ENCODE data around the gene SLC12A7. TPM values are rescaled to one million over a fixed set of nuclear protein-coding genes. Genes with fewer than 3 reads are reported as not detected.

Gene SLC12A7
- total and polyA plus RNA-seq, 7 donors = 2.3 to 22.0 (median 4.5) TPM

DNA sequence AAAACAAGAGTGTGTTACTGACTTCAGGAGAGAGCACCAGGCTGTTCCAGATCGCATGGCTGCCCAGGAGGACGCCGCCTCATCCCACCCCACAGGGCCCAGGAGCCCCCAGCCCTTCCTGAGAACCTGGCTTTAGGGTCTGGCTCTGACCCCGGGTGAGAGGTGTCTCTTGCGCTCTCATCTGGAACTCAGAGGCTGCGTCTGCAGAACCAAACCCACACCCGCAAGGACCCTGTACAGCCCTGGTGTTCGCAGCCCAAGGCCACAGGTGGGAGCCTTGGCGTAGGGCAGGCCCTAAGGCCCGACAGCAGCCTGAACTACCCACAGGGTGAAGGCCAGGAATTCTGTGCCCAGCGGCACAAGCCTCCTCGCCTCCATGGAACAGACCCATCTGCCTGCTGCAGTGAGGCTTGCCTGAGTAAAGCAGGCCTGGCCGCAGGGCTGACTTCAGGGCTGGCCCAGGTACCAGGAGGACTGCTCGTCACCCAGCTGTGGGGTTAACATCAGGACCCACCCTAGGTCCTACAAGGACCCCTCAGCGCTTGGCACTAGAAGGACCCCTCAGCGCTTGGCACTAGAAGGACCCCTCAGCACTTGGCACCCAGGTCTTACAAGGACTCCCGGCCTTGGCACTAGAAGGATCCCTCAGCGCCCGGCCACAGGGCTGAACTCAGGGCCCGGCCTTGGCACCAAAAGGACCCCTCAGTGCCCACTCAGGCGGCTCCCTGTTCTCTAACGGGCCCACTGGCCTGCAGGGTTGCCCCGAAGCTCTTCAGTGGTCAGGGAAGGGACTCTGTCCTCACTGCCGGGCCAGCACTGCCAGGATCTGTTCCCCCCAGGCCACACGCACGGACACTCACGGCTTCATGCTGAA, 55.0 kb downstream of the SLC12A7 start:
- Histone ChIP-seq H3K36me3 (ENCODE audit: insufficient read depth in 1 of 2, low read depth in 1 of 2) (peaks cover 0 to 14% of the 10 kb centered on the region in 2 donors), H3K4me1 (no peaks in the 10 kb centered on the region), H3K27ac (no peak overlapping the region), H3K9me3 (no peaks in the 10 kb centered on the region), H3K4me3 (no peak overlapping the region), H3K27me3 (ENCODE audit: insufficient read depth in 3 of 3, low read length in 2 of 3) (peaks cover 0 to 8% (median 0%) of the 10 kb centered on the region in 3 donors)
- intact Hi-C loops (cut with DNase I) = no loop called here
- ATAC-seq = no peak
- 94 to 95% (median 95%) methylated on average over 26 to 27 of the region's 27 CpGs for WGBS, 3 donors
- DNase-seq = peak; percentile 4 to 36
- TF ChIP-seq, protein P1, sequence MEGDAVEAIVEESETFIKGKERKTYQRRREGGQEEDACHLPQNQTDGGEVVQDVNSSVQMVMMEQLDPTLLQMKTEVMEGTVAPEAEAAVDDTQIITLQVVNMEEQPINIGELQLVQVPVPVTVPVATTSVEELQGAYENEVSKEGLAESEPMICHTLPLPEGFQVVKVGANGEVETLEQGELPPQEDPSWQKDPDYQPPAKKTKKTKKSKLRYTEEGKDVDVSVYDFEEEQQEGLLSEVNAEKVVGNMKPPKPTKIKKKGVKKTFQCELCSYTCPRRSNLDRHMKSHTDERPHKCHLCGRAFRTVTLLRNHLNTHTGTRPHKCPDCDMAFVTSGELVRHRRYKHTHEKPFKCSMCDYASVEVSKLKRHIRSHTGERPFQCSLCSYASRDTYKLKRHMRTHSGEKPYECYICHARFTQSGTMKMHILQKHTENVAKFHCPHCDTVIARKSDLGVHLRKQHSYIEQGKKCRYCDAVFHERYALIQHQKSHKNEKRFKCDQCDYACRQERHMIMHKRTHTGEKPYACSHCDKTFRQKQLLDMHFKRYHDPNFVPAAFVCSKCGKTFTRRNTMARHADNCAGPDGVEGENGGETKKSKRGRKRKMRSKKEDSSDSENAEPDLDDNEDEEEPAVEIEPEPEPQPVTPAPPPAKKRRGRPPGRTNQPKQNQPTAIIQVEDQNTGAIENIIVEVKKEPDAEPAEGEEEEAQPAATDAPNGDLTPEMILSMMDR (IDR thresholded peaks at IDR 0.05) = no peak

DNA sequence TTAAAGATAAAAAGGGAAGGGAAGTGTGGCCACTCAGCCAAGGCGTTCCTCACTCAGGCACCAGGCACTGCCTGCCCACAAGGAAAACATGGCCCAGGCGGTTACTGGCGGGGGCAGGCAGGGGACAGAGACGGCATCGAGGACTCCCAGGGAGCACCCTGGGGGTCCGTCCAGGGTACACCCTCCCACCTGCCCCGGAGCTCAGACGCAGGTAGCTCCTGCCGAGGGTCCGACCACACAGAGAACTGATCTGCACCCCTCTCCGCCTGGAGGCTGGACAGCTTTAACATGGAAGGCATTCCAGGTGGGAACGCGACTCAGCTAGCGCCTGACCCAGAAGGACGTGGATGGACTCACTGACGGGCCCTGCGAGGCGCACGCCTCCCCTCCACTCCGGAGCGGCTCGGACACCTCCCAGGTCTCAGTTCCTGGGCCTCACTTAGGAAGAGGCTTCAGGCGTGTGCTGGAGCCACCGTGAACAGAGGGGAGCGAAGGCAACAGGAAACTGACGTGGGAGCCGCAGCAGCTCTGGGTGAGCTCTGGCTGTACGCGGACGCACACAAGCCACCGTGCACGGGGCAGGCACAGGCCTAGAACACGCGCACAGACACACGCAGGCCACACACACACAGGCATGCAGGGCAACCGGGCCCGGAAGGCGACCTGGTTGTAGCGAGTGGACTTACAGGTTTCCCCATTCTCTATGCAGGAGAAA, 55.8 kb downstream of the SLC12A7 start:
- Histone ChIP-seq H3K9me3 (no peaks in the 10 kb centered on the region), H3K27me3 (ENCODE audit: insufficient read depth in 3 of 3, low read length in 2 of 3) (peaks cover 0 to 16% (median 0%) of the 10 kb centered on the region in 3 donors), H3K27ac (no peak overlapping the region), H3K4me3 (no peak overlapping the region), H3K36me3 (ENCODE audit: insufficient read depth in 1 of 2, low read depth in 1 of 2) (peaks cover 0 to 14% of the 10 kb centered on the region in 2 donors), H3K4me1 (no peaks in the 10 kb centered on the region)
- TF ChIP-seq, protein P1 (IDR thresholded peaks at IDR 0.05) = no peak
- ATAC-seq (no peak), DNase-seq (peak; percentile 11 to 56)
- intact Hi-C loops (cut with DNase I) = no loop called here
- WGBS, 3 donors = 93 to 95% (median 94%) methylated on average over 39 of the region's 39 CpGs

DNA sequence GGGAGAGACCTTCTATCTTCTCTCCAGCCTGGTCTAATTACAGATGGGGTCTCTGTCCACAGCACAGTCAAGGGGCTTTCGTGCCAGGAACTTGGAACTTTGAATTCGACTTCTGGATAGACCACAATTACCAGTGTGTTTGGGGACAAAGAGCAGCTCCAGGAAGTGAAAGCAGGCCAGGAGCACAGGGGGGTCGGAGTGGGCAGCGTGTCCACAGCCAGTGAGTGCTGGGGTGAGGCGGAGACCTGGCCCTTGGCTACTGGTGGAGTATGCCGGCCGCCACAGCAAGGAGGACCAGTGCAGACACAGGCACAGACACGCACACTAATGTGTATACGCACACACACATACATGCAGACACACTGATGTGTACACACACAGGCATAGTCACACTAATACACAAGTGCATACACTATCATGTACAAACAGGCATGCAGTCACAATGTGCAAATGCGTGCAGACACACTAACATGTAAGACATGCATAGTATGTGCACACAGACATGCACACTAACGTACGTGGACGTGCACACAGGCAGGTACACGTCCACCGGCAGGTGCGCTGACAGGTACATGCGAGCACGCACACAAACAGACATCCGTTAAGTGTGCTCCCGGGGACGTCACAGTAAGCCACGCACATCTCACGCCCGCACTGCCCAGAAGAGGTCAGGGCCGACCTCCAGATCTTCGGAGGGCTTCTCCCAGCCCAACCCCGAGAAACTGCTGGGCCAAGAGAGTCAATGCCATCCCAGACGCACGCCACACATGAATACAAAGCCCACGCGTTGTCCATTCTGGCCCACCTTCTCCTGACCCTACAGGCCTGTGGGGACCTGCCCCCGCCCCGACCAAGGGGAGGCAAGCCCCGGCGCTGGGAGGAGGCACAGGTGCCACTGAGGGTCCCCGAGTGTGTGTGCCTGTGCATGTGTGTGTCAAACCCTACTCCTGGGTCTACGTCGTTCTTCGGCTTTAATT, 56.8 kb downstream of the SLC12A7 start:
- ATAC-seq (no peak), DNase-seq (peak; percentile 10 to 36)
- intact Hi-C loops (cut with DNase I) = no loop called here
- 88 to 92% (median 91%) methylated on average over 39 of the region's 39 CpGs for WGBS, 3 donors
- Histone ChIP-seq H3K36me3 (ENCODE audit: insufficient read depth in 1 of 2, low read depth in 1 of 2) (peaks cover 0 to 11% of the 10 kb centered on the region in 2 donors), H3K9me3 (no peaks in the 10 kb centered on the region), H3K27ac (no peak overlapping the region), H3K4me1 (no peaks in the 10 kb centered on the region), H3K27me3 (ENCODE audit: insufficient read depth in 3 of 3, low read length in 2 of 3) (peaks cover 0 to 26% (median 0%) of the 10 kb centered on the region in 3 donors), H3K4me3 (no peak overlapping the region)
- TF ChIP-seq, protein P1 (IDR thresholded peaks at IDR 0.05) = no peak

DNA sequence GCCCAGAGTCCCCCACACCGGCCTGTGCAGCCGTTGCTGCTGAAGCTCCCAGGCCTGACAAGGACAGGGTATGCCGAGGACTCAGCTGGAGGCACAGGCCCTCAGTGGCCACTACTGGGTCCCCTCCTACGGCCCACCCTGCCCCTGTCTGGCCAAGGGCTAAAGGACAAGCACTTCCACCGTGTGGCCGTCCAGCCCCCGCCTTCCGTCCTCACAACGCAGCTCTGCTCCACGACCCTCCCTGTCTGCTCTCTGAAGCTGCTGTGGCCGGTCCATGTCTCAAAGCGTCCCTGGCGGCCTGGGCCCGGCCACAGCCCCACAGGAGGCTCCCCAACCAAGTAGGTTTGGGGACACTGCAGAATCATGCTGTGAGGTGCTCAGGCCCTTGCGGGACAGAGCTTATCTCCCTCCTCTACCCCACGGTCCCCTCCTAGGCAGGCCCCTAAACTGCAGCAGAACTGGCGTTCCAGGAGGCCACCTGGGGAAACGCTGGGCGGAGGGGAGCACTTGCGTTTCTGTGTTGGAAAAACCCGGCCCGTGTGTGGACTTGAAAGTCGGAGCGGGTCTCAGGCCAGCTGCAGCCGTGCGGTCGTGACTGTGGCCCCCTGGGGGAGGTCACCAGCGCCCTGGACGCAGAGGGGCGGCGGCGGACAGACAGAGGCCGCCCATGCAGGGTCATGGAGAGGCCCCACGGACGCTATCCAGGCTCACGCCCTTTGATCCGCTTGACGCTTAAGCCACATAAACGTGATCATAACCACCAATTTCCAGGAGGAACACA, 57.7 kb downstream of the SLC12A7 start:
- TF ChIP-seq, protein P1 (IDR thresholded peaks at IDR 0.05) = no peak
- DNase-seq = peak; percentile 10 to 46
- intact Hi-C loops (cut with DNase I) = no loop called here
- no peak for ATAC-seq
- Histone ChIP-seq H3K4me1 (no peaks in the 10 kb centered on the region), H3K9me3 (no peaks in the 10 kb centered on the region), H3K4me3 (no peak overlapping the region), H3K27me3 (ENCODE audit: insufficient read depth in 3 of 3, low read length in 2 of 3) (peaks cover 0 to 27% (median 0%) of the 10 kb centered on the region in 3 donors), H3K36me3 (ENCODE audit: insufficient read depth in 1 of 2, low read depth in 1 of 2) (peaks cover 0 to 2% of the 10 kb centered on the region in 2 donors), H3K27ac (no peak overlapping the region)
- WGBS, 3 donors = 86 to 87% (median 86%) methylated on average over 39 of the region's 39 CpGs
